ENCODE results near the gene HS3ST2.

HS3ST2 gene

GRCh38 chr16:22813948-22814710 lies at the start of gene HS3ST2:
TSS of gene HS3ST2 (plus strand) at chr16:22814162. CDS start at chr16:22814611, 449 bp downstream.
- no peak for DNase-seq

GRCh38 chr16:22764662-22765327 lies 49.2 kb upstream of the HS3ST2 start:
- DNase-seq: no peak

GRCh38 chr16:22765479-22765878 lies 48.5 kb upstream of the HS3ST2 start:
- no peak for DNase-seq

GRCh38 chr16:22770866-22771265 lies 43.1 kb upstream of the HS3ST2 start:
- DNase-seq: no peak

GRCh38 chr16:22771551-22771950 lies 42.4 kb upstream of the HS3ST2 start:
- no peak for DNase-seq

GRCh38 chr16:22775220-22775922 lies 38.6 kb upstream of the HS3ST2 start:
- DNase-seq: no peak

GRCh38 chr16:22781480-22781879 lies 32.5 kb upstream of the HS3ST2 start:
- no peak for DNase-seq

GRCh38 chr16:22782314-22782713 lies 31.6 kb upstream of the HS3ST2 start:
- peak; percentile 49 for DNase-seq

GRCh38 chr16:22784690-22785214 lies 29.2 kb upstream of the HS3ST2 start:
- no peak for DNase-seq

- DNase-seq: no peak
Measured at GRCh38 chr16:22785552-22785951, 28.4 kb upstream of the HS3ST2 start.

- no peak for DNase-seq
Measured at GRCh38 chr16:22786284-22786683, 27.7 kb upstream of the HS3ST2 start.

GRCh38 chr16:22786691-22787090 lies 27.3 kb upstream of the HS3ST2 start:
- no peak for DNase-seq

- DNase-seq: no peak
Measured at GRCh38 chr16:22787466-22788192, 26.3 kb upstream of the HS3ST2 start.

- no peak for DNase-seq
Measured at GRCh38 chr16:22788193-22788530, 25.8 kb upstream of the HS3ST2 start.

GRCh38 chr16:22789281-22789945 lies 24.5 kb upstream of the HS3ST2 start:
- no peak for DNase-seq

- no peak for DNase-seq
Measured at GRCh38 chr16:22797551-22797950, 16.4 kb upstream of the HS3ST2 start.

- no peak for DNase-seq
Measured at GRCh38 chr16:22799113-22799512, 14.8 kb upstream of the HS3ST2 start.

- no peak for DNase-seq
Measured at GRCh38 chr16:22804893-22805292, 9.1 kb upstream of the HS3ST2 start.

GRCh38 chr16:22805326-22805725 lies 8.6 kb upstream of the HS3ST2 start:
- DNase-seq: no peak

GRCh38 chr16:22806811-22807210 lies 7.2 kb upstream of the HS3ST2 start:
- DNase-seq: no peak

- DNase-seq: no peak
Measured at GRCh38 chr16:22810226-22810625, 3.7 kb upstream of the HS3ST2 start.

- DNase-seq: peak; percentile 42
Measured at GRCh38 chr16:22813223-22813947, 577 bp upstream of the HS3ST2 start.

All from hematopoietic multipotent progenitor cell treated with erythropoietin and hydrocortisone succinate and interleukin-3 and kit ligand, for 8 days (in vitro differentiated cells).